ENCODE measurements around the gene CPE. TPM values are rescaled to one million over a fixed set of nuclear protein-coding genes. Genes with fewer than 3 reads are reported as not detected.

The CPE gene
- total and polyA plus RNA-seq, 2 of the 4 experiments (the other 2 are of a cell fraction), result 3.6 to 13.5 TPM

DNA sequence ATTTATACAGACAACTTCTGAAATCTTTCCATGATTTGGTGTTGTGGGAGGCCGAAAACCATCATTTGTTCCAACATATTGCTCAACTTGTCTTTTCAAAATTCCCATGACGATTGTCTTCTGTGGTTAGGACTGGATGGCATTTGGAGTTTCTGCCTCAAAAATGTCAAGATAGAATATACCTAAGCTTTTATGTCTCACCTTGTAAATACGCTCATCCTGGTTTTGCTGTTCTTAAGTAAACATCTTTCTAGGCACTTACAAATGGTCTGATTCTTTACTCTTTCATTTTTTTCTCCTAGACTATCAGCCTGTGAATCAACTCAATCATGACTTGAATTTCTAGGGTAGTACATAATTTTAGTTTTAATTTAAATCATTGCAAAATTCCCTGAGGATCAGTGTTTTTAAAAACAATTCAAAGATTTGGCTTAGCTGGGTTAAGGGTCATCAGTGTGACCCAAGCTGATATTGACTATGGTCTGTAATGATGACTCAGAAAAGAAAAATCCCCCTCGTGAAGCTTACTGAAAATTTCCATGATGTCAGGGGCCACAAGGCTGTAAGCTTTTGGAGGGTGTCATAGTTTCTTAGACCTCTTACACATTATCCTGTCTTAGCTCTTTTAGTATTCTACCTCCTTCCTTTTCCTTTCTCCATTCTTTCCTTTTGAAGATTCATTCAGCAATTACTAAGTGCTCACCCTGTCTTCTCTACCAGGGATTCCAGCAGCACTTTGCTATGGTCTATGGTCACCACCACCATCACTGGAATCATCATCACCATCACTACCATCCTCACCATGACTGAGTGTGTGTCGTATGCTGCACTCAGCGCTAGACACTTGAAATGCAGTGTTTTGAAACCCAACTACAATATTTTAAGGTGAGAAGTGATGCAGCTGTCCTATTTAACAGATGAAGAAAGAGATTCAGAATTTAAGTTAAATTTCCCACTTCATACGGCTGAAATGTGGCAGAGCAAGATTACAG is 124.4 kb downstream of the CPE start:
- Histone ChIP-seq H3K9ac (ENCODE audit: low read depth, low read length) (no peak overlapping the region), H2BK15ac (ENCODE audit: low read depth, low read length) (no peak overlapping the region), H3K36me3 (ENCODE audit: control insufficient read depth, insufficient read depth, low read length) (no peaks in the 10 kb centered on the region), H2BK120ac (ENCODE audit: low read depth, low read length) (no peak overlapping the region), H3K4me2 (ENCODE audit: low read depth, low read length) (no peak overlapping the region), H3K4ac (ENCODE audit: low read depth, low read length) (no peak overlapping the region), H3K79me1 (ENCODE audit: low read depth in 1 of 2, low read length in 2 of 2) (no peaks in the 10 kb centered on the region), H3K56ac (ENCODE audit: extremely low read depth, insufficient read depth, low read length) (no peak overlapping the region), H4K20me1 (ENCODE audit: insufficient read depth, low read length) (no peaks in the 10 kb centered on the region), H3K9me1 (ENCODE audit: insufficient read depth, low read length) (no peaks in the 10 kb centered on the region), H4K8ac (ENCODE audit: low read depth in 2 of 2, low read length in 2 of 2) (no peak overlapping the region), H3K18ac (ENCODE audit: low read depth, low read length) (no peak overlapping the region; the same call in 1 of the 2 replicates), H3K23ac (ENCODE audit: low read depth, low read length) (no peak overlapping the region), H3K27ac (ENCODE audit: insufficient read depth, low read length) (no peak overlapping the region), H3K4me1 (ENCODE audit: control insufficient read depth, insufficient read depth, low read length) (peaks cover 2% of the 10 kb centered on the region; the same call in 1 of the 2 replicates), H4K91ac (ENCODE audit: insufficient read depth, low read depth, low read length) (no peak overlapping the region), H2AFZ (replicated peaks; ENCODE audit: low read length, poor library complexity) (no peak overlapping the region), H4K5ac (ENCODE audit: low read depth, low read length) (no peak overlapping the region; the same call in 1 of the 2 replicates), H2BK5ac (ENCODE audit: low read depth, low read length, poor library complexity, severe bottlenecking) (no peak overlapping the region), H2BK20ac (ENCODE audit: low read depth, low read length) (no peak overlapping the region), H3K14ac (replicated peaks; ENCODE audit: low read depth, low read length) (no peak overlapping the region), H2AK5ac (ENCODE audit: low read depth, low read length) (no peak overlapping the region), H3K9me3 (ENCODE audit: control insufficient read depth, insufficient read depth, low read length) (no peaks in the 10 kb centered on the region), H3K27me3 (ENCODE audit: control insufficient read depth, insufficient read depth, low read length) (no peaks in the 10 kb centered on the region), H2AK9ac (replicated peaks; ENCODE audit: low read depth, low read length, poor library complexity) (no peak overlapping the region), H3K4me3 (ENCODE audit: insufficient read depth, low read depth, low read length) (no peak overlapping the region)
- ChIA-PET CTCF (interaction anchor here (2.3 kb wide), 1 partner anchor 10 kb away, joined by 5 read pairs; no protein-coding TSS in a partner anchor), POLR2A (ENCODE audit: unreplicated experiment) (interaction anchor here (0.5 kb wide), 1 partner anchor 718 kb away, joined by 3 read pairs; no protein-coding TSS in a partner anchor)
- dilution Hi-C loops (cut with HindIII; ENCODE audit: low sequenced_read_pairs, unreplicated experiment), result no loop called here
- DNase-seq (peak; percentile 5), ATAC-seq (ENCODE audit: low read depth) (no peak)
- BruUV-seq (replicated peaks), result no TSS peak
- no CpG with 5 or more reads among the region's 7 CpGs for WGBS, 2 experiments (ENCODE audit: extremely low coverage in 2 of 2, insufficient read length in 1 of 2)
- TF ChIP-seq RFX5 (IDR thresholded peaks at IDR 0.05; ENCODE audit: low read depth, low read length), result no peak
- TF ChIP-seq NFE2L2 (IDR thresholded peaks at IDR 0.05; ENCODE audit: low read depth, low read length), result no peak
- no peak for TF ChIP-seq FOS (IDR thresholded peaks at IDR 0.05; ENCODE audit: low read depth, low read length)
- no peak for TF ChIP-seq RAD21 (IDR thresholded peaks at IDR 0.05; ENCODE audit: low read length)
- no peak for TF ChIP-seq MXI1 (IDR thresholded peaks at IDR 0.05; ENCODE audit: borderline replicate concordance, low read depth, low read length)
- no peak for TF ChIP-seq USF2 (IDR thresholded peaks at IDR 0.05; ENCODE audit: low read depth, low read length)
- TF ChIP-seq, protein P1, sequence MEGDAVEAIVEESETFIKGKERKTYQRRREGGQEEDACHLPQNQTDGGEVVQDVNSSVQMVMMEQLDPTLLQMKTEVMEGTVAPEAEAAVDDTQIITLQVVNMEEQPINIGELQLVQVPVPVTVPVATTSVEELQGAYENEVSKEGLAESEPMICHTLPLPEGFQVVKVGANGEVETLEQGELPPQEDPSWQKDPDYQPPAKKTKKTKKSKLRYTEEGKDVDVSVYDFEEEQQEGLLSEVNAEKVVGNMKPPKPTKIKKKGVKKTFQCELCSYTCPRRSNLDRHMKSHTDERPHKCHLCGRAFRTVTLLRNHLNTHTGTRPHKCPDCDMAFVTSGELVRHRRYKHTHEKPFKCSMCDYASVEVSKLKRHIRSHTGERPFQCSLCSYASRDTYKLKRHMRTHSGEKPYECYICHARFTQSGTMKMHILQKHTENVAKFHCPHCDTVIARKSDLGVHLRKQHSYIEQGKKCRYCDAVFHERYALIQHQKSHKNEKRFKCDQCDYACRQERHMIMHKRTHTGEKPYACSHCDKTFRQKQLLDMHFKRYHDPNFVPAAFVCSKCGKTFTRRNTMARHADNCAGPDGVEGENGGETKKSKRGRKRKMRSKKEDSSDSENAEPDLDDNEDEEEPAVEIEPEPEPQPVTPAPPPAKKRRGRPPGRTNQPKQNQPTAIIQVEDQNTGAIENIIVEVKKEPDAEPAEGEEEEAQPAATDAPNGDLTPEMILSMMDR (conservative IDR thresholded peaks at IDR 0.05; ENCODE audit: low read depth, low read length), result no peak
- TF ChIP-seq POLR2A (IDR thresholded peaks at IDR 0.05; ENCODE audit: low read depth, low read length), result no peak
- TF ChIP-seq SMC3 (IDR thresholded peaks at IDR 0.05; ENCODE audit: low read depth, low read length), result no peak
- no peak for TF ChIP-seq MAFK (IDR thresholded peaks at IDR 0.05; ENCODE audit: low read depth, low read length)
- TF ChIP-seq RCOR1 (IDR thresholded peaks at IDR 0.05; ENCODE audit: insufficient replicate concordance, low read length), result no peak
- no peak for TF ChIP-seq MAZ (IDR thresholded peaks at IDR 0.05; ENCODE audit: borderline replicate concordance, low read depth, low read length)
- no peak for TF ChIP-seq ELK1 (IDR thresholded peaks at IDR 0.05; ENCODE audit: borderline replicate concordance, low read depth, low read length)
- intact Hi-C loops (cut with micrococcal nuclease), result no loop called here
- in situ Hi-C loops (cut with MboI; ENCODE audit: low sequenced_read_pairs), result no loop called here
